ENCODE data around the gene ELMOD3. TPM values are rescaled to one million over a fixed set of nuclear protein-coding genes. Genes with fewer than 3 reads are reported as not detected.

The ELMOD3 gene
- total and polyA plus RNA-seq, 2 experiments from 2014 or later: 20.9 to 23.5 TPM

DNA sequence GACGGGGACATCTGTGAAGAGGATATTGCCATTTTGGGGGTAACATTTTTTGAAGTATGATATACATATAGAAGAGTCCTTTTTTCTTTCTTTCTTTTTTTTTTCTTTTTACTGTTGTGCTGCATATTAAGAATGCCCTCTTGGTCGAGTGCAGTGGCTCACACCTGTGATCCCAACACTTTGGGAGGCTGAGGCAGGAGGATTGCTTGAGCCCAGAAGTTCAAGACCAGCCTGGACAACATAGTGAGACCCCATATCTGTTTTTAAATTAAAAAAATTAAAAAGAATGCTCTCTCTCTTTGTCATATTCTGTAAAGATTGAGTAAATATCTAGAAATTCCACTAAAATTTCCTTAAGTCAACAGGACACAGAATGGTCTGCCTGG, 67.5 kb downstream of the ELMOD3 start:
- no peak for DNase-seq (ENCODE audit: low read depth in 1 of 2, low spot score in 1 of 2)
- no peaks in the 10 kb centered on the region for H3K36me3 ChIP-seq
- H3K27ac ChIP-seq: peak overlapping the region; percentile 51
- peaks cover 21% of the 10 kb centered on the region for H3K4me1 ChIP-seq (ENCODE audit: low read depth)
- no peak overlapping the region for H3K4me3 ChIP-seq
- H3K27me3 ChIP-seq: no peaks in the 10 kb centered on the region
- TF ChIP-seq, protein P1, sequence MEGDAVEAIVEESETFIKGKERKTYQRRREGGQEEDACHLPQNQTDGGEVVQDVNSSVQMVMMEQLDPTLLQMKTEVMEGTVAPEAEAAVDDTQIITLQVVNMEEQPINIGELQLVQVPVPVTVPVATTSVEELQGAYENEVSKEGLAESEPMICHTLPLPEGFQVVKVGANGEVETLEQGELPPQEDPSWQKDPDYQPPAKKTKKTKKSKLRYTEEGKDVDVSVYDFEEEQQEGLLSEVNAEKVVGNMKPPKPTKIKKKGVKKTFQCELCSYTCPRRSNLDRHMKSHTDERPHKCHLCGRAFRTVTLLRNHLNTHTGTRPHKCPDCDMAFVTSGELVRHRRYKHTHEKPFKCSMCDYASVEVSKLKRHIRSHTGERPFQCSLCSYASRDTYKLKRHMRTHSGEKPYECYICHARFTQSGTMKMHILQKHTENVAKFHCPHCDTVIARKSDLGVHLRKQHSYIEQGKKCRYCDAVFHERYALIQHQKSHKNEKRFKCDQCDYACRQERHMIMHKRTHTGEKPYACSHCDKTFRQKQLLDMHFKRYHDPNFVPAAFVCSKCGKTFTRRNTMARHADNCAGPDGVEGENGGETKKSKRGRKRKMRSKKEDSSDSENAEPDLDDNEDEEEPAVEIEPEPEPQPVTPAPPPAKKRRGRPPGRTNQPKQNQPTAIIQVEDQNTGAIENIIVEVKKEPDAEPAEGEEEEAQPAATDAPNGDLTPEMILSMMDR (IDR thresholded peaks at IDR 0.05; ENCODE audit: low read depth, low read length): no peak
- H3K9me3 ChIP-seq (ENCODE audit: low read depth): no peaks in the 10 kb centered on the region

GRCh38 chr2:85423525-85423924, 69.0 kb downstream of the ELMOD3 start:
- TF ChIP-seq, protein P1 (IDR thresholded peaks at IDR 0.05; ENCODE audit: low read depth, low read length): no peak
- Histone ChIP-seq H3K27me3 (no peaks in the 10 kb centered on the region), H3K4me3 (no peak overlapping the region), H3K9me3 (ENCODE audit: low read depth) (no peaks in the 10 kb centered on the region), H3K36me3 (no peaks in the 10 kb centered on the region), H3K4me1 (ENCODE audit: low read depth) (peaks cover 17% of the 10 kb centered on the region), H3K27ac (no peak overlapping the region)
- no peak for DNase-seq (ENCODE audit: low read depth in 1 of 2, low spot score in 1 of 2)

GRCh38 chr2:85425588-85425987, 71.0 kb downstream of the ELMOD3 start:
- Histone ChIP-seq H3K9me3 (ENCODE audit: low read depth) (no peaks in the 10 kb centered on the region), H3K27me3 (no peaks in the 10 kb centered on the region), H3K4me3 (no peak overlapping the region), H3K36me3 (no peaks in the 10 kb centered on the region), H3K4me1 (ENCODE audit: low read depth) (peaks cover 11% of the 10 kb centered on the region), H3K27ac (no peak overlapping the region)
- TF ChIP-seq, protein P1 (IDR thresholded peaks at IDR 0.05; ENCODE audit: low read depth, low read length): no peak
- no peak for DNase-seq (ENCODE audit: low read depth in 1 of 2, low spot score in 1 of 2)

GRCh38 chr2:85427300-85427835, 72.8 kb downstream of the ELMOD3 start:
- H3K27ac ChIP-seq: no peak overlapping the region
- H3K27me3 ChIP-seq: no peaks in the 10 kb centered on the region
- H3K36me3 ChIP-seq: no peaks in the 10 kb centered on the region
- no peak for DNase-seq (ENCODE audit: low read depth in 1 of 2, low spot score in 1 of 2)
- H3K4me3 ChIP-seq: no peak overlapping the region
- peaks cover 3% of the 10 kb centered on the region for H3K4me1 ChIP-seq (ENCODE audit: low read depth)
- no peaks in the 10 kb centered on the region for H3K9me3 ChIP-seq (ENCODE audit: low read depth)
- TF ChIP-seq, protein P1 (IDR thresholded peaks at IDR 0.05; ENCODE audit: low read depth, low read length): no peak

GRCh38 chr2:85428343-85428881, 73.8 kb downstream of the ELMOD3 start:
- H3K36me3 ChIP-seq: no peaks in the 10 kb centered on the region
- H3K9me3 ChIP-seq (ENCODE audit: low read depth): no peaks in the 10 kb centered on the region
- TF ChIP-seq, protein P1 (IDR thresholded peaks at IDR 0.05; ENCODE audit: low read depth, low read length): no peak
- peaks cover 3% of the 10 kb centered on the region for H3K4me1 ChIP-seq (ENCODE audit: low read depth)
- DNase-seq (ENCODE audit: low read depth in 1 of 2, low spot score in 1 of 2): no peak
- H3K27me3 ChIP-seq: no peaks in the 10 kb centered on the region
- H3K27ac ChIP-seq: no peak overlapping the region
- no peak overlapping the region for H3K4me3 ChIP-seq

Data from cardiac muscle cell (in vitro differentiated cells and primary cell).